CD14-positive monocyte (primary cell): ENCODE results near the gene HPSE2. TPM values are rescaled to one million over a fixed set of nuclear protein-coding genes. Genes with fewer than 3 reads are reported as not detected.

ENCODE experiments used
- DNase-seq, 3 donors: peaks; one replicate each; pipeline ENCODE4 v3.0.0-alpha.2; 2011 to 2022
- H2AFZ ChIP-seq: 2 replicates; pipeline ENCODE4 v1.6.0; 2012; ENCODE audit warnings: mild to moderate bottlenecking, low read depth, low read length, inconsistent platforms; ENCODE audit not compliant: insufficient read depth, poor library complexity, severe bottlenecking
- H3K27ac ChIP-seq, 2 donors: 1 replicate in 1 of 2; 2 replicates in 1 of 2; pipeline ENCODE4 v1.5.1; 2012 to 2013; ENCODE audit warnings: low read length in 2 of 2, control low read depth in 1 of 2, inconsistent platforms in 1 of 2, low read depth in 1 of 2, mild to moderate bottlenecking in 1 of 2
- H3K27me3 ChIP-seq, 2 donors: one replicate each; pipeline versions ENCODE4 v1.6.0 to v1.6.1; 2011 to 2013; ENCODE audit warnings: low read length in 2 of 2; ENCODE audit not compliant: control insufficient read depth in 2 of 2, insufficient read depth in 2 of 2
- H3K36me3 ChIP-seq, 2 donors: replicated peaks in 1 of 2; 1 replicate in 1 of 2; 2 replicates in 1 of 2; pipeline versions ENCODE4 v1.5.1 to v1.6.1; 2012 to 2013; ENCODE audit warnings: low read length in 2 of 2, control low read depth in 1 of 2, inconsistent platforms in 1 of 2, mild to moderate bottlenecking in 1 of 2; ENCODE audit not compliant: insufficient read depth in 2 of 2, control insufficient read depth in 1 of 2
- H3K4me1 ChIP-seq, 2 donors: 1 replicate in 1 of 2; 2 replicates in 1 of 2; pipeline versions ENCODE4 v1.5.1 to v1.6.1; 2012 to 2013; ENCODE audit warnings: low read length in 2 of 2, control low read depth in 1 of 2, inconsistent platforms in 1 of 2, mild to moderate bottlenecking in 1 of 2, moderate library complexity in 1 of 2; ENCODE audit not compliant: insufficient read depth in 2 of 2, control insufficient read depth in 1 of 2
- H3K4me2 ChIP-seq: replicated peaks from 2 replicates; pipeline ENCODE3; 2012; ENCODE audit warnings: low read length, moderate library complexity, mild to moderate bottlenecking; ENCODE audit not compliant: poor library complexity, severe bottlenecking; ENCODE audit errors: extremely low read depth
- H3K4me3 ChIP-seq, 3 experiments: fragments of 200-600 bp in 1 of 3; sonication (generic) in 1 of 3; replicated peaks in 1 of 3; 1 replicate in 2 of 3; 2 replicates in 1 of 3; pipeline ENCODE4 v1.5.1; 2011 to 2013; ENCODE audit warnings: low read length in 3 of 3, mild to moderate bottlenecking in 3 of 3, control low read depth in 2 of 3, low read depth in 2 of 3, inconsistent platforms in 1 of 3, moderate library complexity in 1 of 3
- H3K79me2 ChIP-seq: 2 replicates; pipeline ENCODE4 v1.6.0; 2012; ENCODE audit warnings: mild to moderate bottlenecking, control low read depth, inconsistent platforms, low read length, moderate library complexity; ENCODE audit not compliant: insufficient read depth
- H3K9ac ChIP-seq: 2 replicates; pipeline ENCODE4 v1.6.0; 2017; ENCODE audit warnings: low read length, mild to moderate bottlenecking; ENCODE audit not compliant: insufficient read depth, poor library complexity, severe bottlenecking
- H3K9me3 ChIP-seq, 2 donors: replicated peaks in 1 of 2; 1 replicate in 1 of 2; 2 replicates in 1 of 2; pipeline versions ENCODE4 v1.5.1 to v1.6.1; 2012 to 2013; ENCODE audit warnings: low read length in 2 of 2, control low read depth in 1 of 2; ENCODE audit not compliant: control insufficient read depth in 1 of 2, insufficient read depth in 1 of 2
- H4K20me1 ChIP-seq: 2 replicates; pipeline ENCODE4 v1.6.0; 2012; ENCODE audit warnings: mild to moderate bottlenecking, low read length, control low read depth, moderate library complexity; ENCODE audit not compliant: insufficient read depth
- H3K27ac Mint-ChIP-seq, 7 donors: one replicate each; pipeline ENCODE4 v1.8.0; 2020; ENCODE audit warnings: mild to moderate bottlenecking in 7 of 7, mixed read lengths in 7 of 7, moderate library complexity in 6 of 7, inconsistent platforms in 2 of 7
- H3K27me3 Mint-ChIP-seq, 3 donors: one replicate each; pipeline ENCODE4 v1.8.0; 2021 to 2022; ENCODE audit warnings: low read depth in 3 of 3, mild to moderate bottlenecking in 3 of 3, mixed read lengths in 3 of 3, moderate library complexity in 3 of 3, inconsistent platforms in 1 of 3
- H3K36me3 Mint-ChIP-seq, 2 donors: one replicate each; pipeline ENCODE4 v1.8.0; 2020; ENCODE audit warnings: mixed read lengths in 2 of 2, inconsistent platforms in 1 of 2, mild to moderate bottlenecking in 1 of 2
- H3K4me1 Mint-ChIP-seq: one replicate; pipeline ENCODE4 v1.8.0; 2020; ENCODE audit warnings: mild to moderate bottlenecking, mixed read lengths
- H3K4me3 Mint-ChIP-seq, 2 donors: one replicate each; pipeline ENCODE4 v1.8.0; 2020; ENCODE audit warnings: mild to moderate bottlenecking in 2 of 2, mixed read lengths in 2 of 2, moderate library complexity in 1 of 2
- H3K9me3 Mint-ChIP-seq, 7 donors: one replicate each; pipeline ENCODE4 v1.8.0; 2020 to 2022; ENCODE audit warnings: mixed read lengths in 7 of 7, mild to moderate bottlenecking in 6 of 7, moderate library complexity in 6 of 7, inconsistent platforms in 2 of 7
- WGBS: methylation state at CpG from one replicate; pipeline ENCODE4 v1.1.5; 2013; ENCODE audit warnings: missing lambda C conversion rate; ENCODE audit not compliant: insufficient coverage; 5-methylcytosine and 5-hydroxymethylcytosine counted together
- intact Hi-C, 2 donors: fragments of 100-400 bp; cut with micrococcal nuclease; formaldehyde crosslinking; loops; one replicate each; pipeline versions ENCODE4 v1.15.0 to v1.15.1; 2023
- polyA plus RNA-seq, 3 donors: library from polyadenylated mRNA; depleted of rRNA in 1 of 3; unstranded in 2 of 3; stranded (reverse) in 1 of 3; fragments of 300-500 nt in 2 of 3; fragments of >200 nt in 1 of 3; fragmentation: Illumina TruSeq in 2 of 3; gene quantifications; 1 replicate in 2 of 3; 2 replicates in 1 of 3; pipeline ENCODE4 v1.2.3, GENCODE V29; 2012 to 2021
- TF ChIP-seq, protein P1 (sequence below): fragments of 200-600 bp; IDR thresholded peaks from one replicate; pipeline ENCODE4 v1.8.0; 2022; ENCODE audit warnings: antibody characterized with exemption, mild to moderate bottlenecking

Gene HPSE2
- polyA plus RNA-seq, 3 donors: not detected

- Histone ChIP-seq H3K9me3 (peaks cover 0 to 13% of the 10 kb centered on the region in 2 donors), H3K4me1 (no peaks in the 10 kb centered on the region), H3K4me3 (no peak overlapping the region), H2AFZ (no peak overlapping the region), H3K4me2 (no peak overlapping the region), H3K9ac (no peak overlapping the region), H4K20me1 (no peaks in the 10 kb centered on the region), H3K79me2 (no peaks in the 10 kb centered on the region), H3K36me3 (no peaks in the 10 kb centered on the region), H3K27ac (no peak overlapping the region), H3K27me3 (no peaks in the 10 kb centered on the region)
- H3K27ac Mint-ChIP-seq: no peak overlapping the region
- peaks cover 0 to 3% (median 2%) of the 10 kb centered on the region in 3 donors for H3K27me3 Mint-ChIP-seq
- no peak overlapping the region for H3K4me3 Mint-ChIP-seq
- no peaks in the 10 kb centered on the region for H3K36me3 Mint-ChIP-seq
- no peaks in the 10 kb centered on the region for H3K4me1 Mint-ChIP-seq
- intact Hi-C loops: no loop called here
- DNase-seq: no peak
- TF ChIP-seq, protein P1, sequence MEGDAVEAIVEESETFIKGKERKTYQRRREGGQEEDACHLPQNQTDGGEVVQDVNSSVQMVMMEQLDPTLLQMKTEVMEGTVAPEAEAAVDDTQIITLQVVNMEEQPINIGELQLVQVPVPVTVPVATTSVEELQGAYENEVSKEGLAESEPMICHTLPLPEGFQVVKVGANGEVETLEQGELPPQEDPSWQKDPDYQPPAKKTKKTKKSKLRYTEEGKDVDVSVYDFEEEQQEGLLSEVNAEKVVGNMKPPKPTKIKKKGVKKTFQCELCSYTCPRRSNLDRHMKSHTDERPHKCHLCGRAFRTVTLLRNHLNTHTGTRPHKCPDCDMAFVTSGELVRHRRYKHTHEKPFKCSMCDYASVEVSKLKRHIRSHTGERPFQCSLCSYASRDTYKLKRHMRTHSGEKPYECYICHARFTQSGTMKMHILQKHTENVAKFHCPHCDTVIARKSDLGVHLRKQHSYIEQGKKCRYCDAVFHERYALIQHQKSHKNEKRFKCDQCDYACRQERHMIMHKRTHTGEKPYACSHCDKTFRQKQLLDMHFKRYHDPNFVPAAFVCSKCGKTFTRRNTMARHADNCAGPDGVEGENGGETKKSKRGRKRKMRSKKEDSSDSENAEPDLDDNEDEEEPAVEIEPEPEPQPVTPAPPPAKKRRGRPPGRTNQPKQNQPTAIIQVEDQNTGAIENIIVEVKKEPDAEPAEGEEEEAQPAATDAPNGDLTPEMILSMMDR: no peak
- peaks cover 3 to 21% (median 17%) of the 10 kb centered on the region in 7 donors for H3K9me3 Mint-ChIP-seq
These were observed 190.0 kb downstream of the HPSE2 start for GRCh38 chr10:99045671-99046070.

DNA sequence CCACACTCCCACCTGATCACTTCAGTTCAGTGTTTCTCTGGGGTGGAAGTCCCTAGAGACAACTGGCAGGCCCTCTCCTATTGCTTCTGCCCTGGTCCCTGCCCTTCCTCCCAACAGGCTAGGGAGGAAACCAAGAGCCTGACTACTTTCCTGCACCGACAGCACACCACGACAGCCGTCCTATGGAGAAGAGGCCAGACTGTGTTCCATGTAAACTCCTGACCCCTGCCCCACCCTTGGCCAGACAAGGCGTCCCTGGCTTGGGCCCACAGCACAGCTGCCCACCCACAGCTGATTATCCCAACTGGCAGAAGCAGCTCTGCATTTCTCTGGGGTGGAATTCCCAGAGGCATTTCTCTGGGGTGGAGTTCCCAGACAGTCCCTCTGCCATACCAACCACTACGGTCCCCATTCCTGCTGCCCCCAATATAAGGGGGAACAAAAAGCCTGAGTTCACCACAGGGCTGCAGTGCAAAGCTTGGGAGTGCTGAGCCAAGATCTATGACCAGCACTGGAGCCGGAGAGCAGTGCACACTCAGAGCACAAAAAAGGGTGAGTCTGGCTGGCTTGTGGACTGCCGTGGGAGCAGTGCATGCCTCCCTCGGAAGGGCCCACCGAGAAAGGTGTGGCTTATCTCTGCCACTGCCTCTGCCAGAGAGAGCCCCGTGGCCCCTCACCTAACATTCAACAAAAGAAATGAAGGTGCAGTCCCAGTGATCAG is 193.4 kb downstream of the HPSE2 start:
- H3K4me3 Mint-ChIP-seq: no peak overlapping the region
- Histone ChIP-seq H3K4me1 (no peaks in the 10 kb centered on the region), H3K4me3 (no peak overlapping the region), H3K4me2 (no peak overlapping the region), H3K9me3 (peaks cover 0 to 13% of the 10 kb centered on the region in 2 donors), H3K79me2 (no peaks in the 10 kb centered on the region), H3K27me3 (no peaks in the 10 kb centered on the region), H4K20me1 (no peaks in the 10 kb centered on the region), H2AFZ (no peak overlapping the region), H3K27ac (no peak overlapping the region), H3K36me3 (no peaks in the 10 kb centered on the region), H3K9ac (no peak overlapping the region)
- no peaks in the 10 kb centered on the region for H3K36me3 Mint-ChIP-seq
- peaks cover 0 to 3% (median 2%) of the 10 kb centered on the region in 3 donors for H3K27me3 Mint-ChIP-seq
- peaks cover 3 to 21% (median 17%) of the 10 kb centered on the region in 7 donors for H3K9me3 Mint-ChIP-seq
- intact Hi-C loops: no loop called here
- TF ChIP-seq, protein P1: no peak
- 98% methylated on average over 9 of the region's 10 CpGs for WGBS
- no peaks in the 10 kb centered on the region for H3K4me1 Mint-ChIP-seq
- peak overlapping the region in 1 of 7 donors; percentile 2 for H3K27ac Mint-ChIP-seq
- DNase-seq: no peak
